ENCODE measurements around the gene TRIM13.
"Not testable (repeated sequence)": the region's sequence is repeated elsewhere in the genome, so short reads cannot be mapped to it uniquely, and the experiment has no call there.

The TRIM13 gene

DNA sequence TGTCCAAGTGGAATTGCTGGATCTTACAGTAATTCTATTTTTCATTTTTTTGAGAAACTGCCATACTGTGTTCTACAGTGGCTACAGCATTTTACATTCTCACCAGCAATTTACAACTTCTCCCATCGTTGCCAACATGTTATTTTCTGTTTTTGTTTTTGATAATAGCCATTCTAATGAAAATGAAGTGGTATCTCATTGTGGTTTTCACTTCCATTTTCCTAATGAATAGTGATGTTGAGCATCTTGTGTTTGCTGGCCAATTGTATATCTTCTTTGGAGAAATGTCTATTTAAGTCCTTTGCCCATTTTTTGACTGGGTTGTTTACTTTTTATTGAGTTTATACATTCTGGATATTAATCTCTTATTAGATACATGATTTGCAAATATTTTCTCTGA is 57.0 kb downstream of the TRIM13 start:
- no peak for DNase-seq (ENCODE audit: low read depth in 2 of 2)
- TF ChIP-seq, protein P1, sequence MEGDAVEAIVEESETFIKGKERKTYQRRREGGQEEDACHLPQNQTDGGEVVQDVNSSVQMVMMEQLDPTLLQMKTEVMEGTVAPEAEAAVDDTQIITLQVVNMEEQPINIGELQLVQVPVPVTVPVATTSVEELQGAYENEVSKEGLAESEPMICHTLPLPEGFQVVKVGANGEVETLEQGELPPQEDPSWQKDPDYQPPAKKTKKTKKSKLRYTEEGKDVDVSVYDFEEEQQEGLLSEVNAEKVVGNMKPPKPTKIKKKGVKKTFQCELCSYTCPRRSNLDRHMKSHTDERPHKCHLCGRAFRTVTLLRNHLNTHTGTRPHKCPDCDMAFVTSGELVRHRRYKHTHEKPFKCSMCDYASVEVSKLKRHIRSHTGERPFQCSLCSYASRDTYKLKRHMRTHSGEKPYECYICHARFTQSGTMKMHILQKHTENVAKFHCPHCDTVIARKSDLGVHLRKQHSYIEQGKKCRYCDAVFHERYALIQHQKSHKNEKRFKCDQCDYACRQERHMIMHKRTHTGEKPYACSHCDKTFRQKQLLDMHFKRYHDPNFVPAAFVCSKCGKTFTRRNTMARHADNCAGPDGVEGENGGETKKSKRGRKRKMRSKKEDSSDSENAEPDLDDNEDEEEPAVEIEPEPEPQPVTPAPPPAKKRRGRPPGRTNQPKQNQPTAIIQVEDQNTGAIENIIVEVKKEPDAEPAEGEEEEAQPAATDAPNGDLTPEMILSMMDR (IDR thresholded peaks at IDR 0.05; ENCODE audit: low read depth, low read length) = no peak
- no peak overlapping the region for H3K4me3 ChIP-seq (replicated peaks in 1 of 2; ENCODE audit: low read depth in 2 of 2, low read length in 2 of 2)

DNA sequence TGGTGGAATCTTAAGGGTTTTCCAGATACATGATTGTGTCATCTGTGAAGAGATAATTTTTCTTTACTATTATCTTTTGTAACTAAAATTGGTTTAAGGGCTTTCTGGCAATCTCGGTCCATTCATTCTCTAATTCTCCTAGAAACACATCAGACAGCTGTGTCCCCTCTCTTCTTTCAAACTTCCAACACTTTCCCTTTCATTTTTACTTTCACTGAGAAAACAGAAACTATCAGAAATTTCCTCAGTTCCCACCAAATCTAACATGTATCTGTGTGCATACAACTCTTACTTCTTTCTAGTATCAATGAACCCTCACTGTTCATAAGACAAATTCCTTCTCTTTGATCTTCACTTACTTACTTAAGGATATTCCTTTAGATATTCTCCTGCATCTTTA is 58.6 kb downstream of the TRIM13 start:
- DNase-seq (ENCODE audit: low read depth in 2 of 2) = no peak
- H3K4me3 ChIP-seq (replicated peaks in 1 of 2; ENCODE audit: low read depth in 2 of 2, low read length in 2 of 2) = no peak overlapping the region
- TF ChIP-seq, protein P1 (IDR thresholded peaks at IDR 0.05; ENCODE audit: low read depth, low read length) = no peak

DNA sequence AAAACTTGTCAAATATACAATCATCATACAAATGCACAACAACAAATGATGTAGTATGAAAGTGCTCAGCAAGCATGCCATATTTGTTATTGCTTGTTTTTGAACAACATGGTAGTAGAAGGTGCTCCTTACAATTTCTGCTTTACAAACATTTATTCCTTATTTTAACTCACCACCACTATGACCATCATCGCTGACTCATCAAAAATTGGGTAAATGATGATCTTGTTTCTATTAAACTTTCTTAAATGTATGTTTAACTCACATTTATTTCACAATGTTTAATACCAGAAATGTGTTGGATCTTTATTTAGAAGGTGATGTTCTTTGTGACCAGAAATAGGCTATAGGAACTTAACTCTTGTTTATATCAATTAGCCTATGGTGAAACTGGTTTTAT is 63.9 kb downstream of the TRIM13 start:
- no peak for DNase-seq (ENCODE audit: low read depth in 2 of 2)
- H3K4me3 ChIP-seq (replicated peaks in 1 of 2; ENCODE audit: low read depth in 2 of 2, low read length in 2 of 2) = no peak overlapping the region
- TF ChIP-seq, protein P1 (IDR thresholded peaks at IDR 0.05; ENCODE audit: low read depth, low read length) = no peak

DNA sequence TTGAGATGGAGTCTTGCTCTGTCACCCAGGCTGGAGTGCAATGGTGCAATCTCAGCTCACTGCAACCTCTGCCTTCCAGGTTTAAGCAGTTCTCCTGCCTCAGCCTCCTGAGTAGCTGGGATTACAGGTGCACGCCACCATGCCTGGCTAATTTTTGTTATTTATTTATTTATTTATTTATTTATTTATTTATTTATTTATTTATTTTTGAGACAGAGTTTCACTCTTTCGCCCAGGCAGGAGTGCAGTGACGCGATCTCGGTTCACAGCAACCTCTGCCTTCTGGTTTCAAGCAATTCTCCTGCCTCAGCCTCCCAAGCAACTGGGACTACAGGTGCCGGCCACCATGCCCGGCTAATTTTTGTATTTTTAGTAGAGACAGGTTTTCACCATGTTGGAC is 65.5 kb downstream of the TRIM13 start:
- H3K4me3 ChIP-seq (replicated peaks in 1 of 2; ENCODE audit: low read depth in 2 of 2, low read length in 2 of 2); DNase-seq (ENCODE audit: low read depth in 2 of 2): not testable (repeated sequence)

DNA sequence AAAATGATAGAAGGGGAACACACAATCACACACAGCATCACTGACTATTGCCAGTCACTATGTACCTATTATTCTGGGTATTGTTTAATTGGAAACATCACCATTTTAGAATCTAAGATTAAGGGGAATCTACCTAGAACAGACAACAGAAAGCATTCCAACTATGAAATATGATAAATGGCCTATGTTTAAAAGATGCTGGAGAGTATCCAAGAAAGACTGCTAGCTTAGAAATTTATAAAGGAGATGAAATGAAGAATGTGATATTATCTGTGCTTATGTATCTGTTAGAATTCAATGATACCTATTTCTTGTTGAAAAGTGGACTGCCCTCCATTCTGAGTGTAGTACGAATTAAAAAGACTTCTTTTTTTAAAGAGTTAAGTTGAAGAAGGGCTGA is 68.9 kb downstream of the TRIM13 start:
- H3K4me3 ChIP-seq (replicated peaks in 1 of 2; ENCODE audit: low read depth in 2 of 2, low read length in 2 of 2) = no peak overlapping the region
- DNase-seq (ENCODE audit: low read depth in 2 of 2) = no peak
- TF ChIP-seq, protein P1 (IDR thresholded peaks at IDR 0.05; ENCODE audit: low read depth, low read length) = no peak
